MM.1S (cell line): ENCODE results near the gene ACER2.

Experiments
- DNase-seq: peaks from one replicate; pipeline ENCODE4 v3.0.0-alpha.2; 2015
- H2AFZ ChIP-seq: fragments of 300-600 bp; sonication (generic); 2 replicates; pipeline ENCODE4 v1.6.0; 2016; ENCODE audit warnings: antibody characterized with exemption, low read length
- H3F3A ChIP-seq: fragments of 300-600 bp; sonication (generic); 2 replicates; pipeline ENCODE4 v1.6.1; 2016; ENCODE audit warnings: mild to moderate bottlenecking, antibody characterized with exemption, low read length, moderate library complexity, mixed read lengths; ENCODE audit not compliant: insufficient read depth
- H3K27ac ChIP-seq: fragments of 300-600 bp; sonication (generic); 2 replicates; pipeline ENCODE4 v1.5.1; 2016; ENCODE audit warnings: mild to moderate bottlenecking, low read length
- H3K27me3 ChIP-seq: fragments of 300-600 bp; sonication (generic); replicated peaks from 2 replicates; pipeline ENCODE4 v1.6.0; 2016; ENCODE audit warnings: low read length; ENCODE audit not compliant: insufficient read depth
- H3K36me3 ChIP-seq: fragments of 300-600 bp; sonication (generic); replicated peaks from 2 replicates; pipeline ENCODE4 v1.6.1; 2016; ENCODE audit warnings: mild to moderate bottlenecking, low read length, mixed read lengths; ENCODE audit not compliant: insufficient read depth
- H3K4me1 ChIP-seq: fragments of 300-600 bp; sonication (generic); 2 replicates; pipeline ENCODE4 v1.6.1; 2016; ENCODE audit warnings: low read length, mixed read lengths
- H3K4me2 ChIP-seq: fragments of 300-600 bp; sonication (generic); 2 replicates; pipeline ENCODE4 v1.6.0; 2016; ENCODE audit warnings: low read depth, low read length
- H3K4me3 ChIP-seq: fragments of 300-600 bp; sonication (generic); 2 replicates; pipeline ENCODE4 v1.5.1; 2016; ENCODE audit warnings: low read length, mixed read lengths
- H3K79me2 ChIP-seq: fragments of 300-600 bp; sonication (generic); 2 replicates; pipeline ENCODE4 v1.6.1; 2016; ENCODE audit warnings: mixed run types, low read length, mixed read lengths
- H3K9ac ChIP-seq: fragments of 300-600 bp; sonication (generic); 2 replicates; pipeline ENCODE4 v1.6.1; 2016; ENCODE audit warnings: low read length, mixed read lengths
- H3K9me2 ChIP-seq: fragments of 300-600 bp; sonication (generic); replicated peaks from 2 replicates; pipeline ENCODE4 v1.6.1; 2016; ENCODE audit warnings: mild to moderate bottlenecking, low read length, mixed read lengths; ENCODE audit not compliant: insufficient read depth
- H3K9me3 ChIP-seq: fragments of 300-600 bp; sonication (generic); replicated peaks from 2 replicates; pipeline ENCODE4 v1.6.1; 2016; ENCODE audit warnings: mild to moderate bottlenecking, low read length, mixed read lengths; ENCODE audit not compliant: insufficient read depth
- H4K20me1 ChIP-seq: fragments of 300-600 bp; sonication (generic); 2 replicates; pipeline ENCODE4 v1.6.1; 2016; ENCODE audit warnings: mild to moderate bottlenecking, low read length, moderate library complexity, mixed read lengths; ENCODE audit not compliant: insufficient read depth
- CTCF ChIP-seq: fragments of 300-600 bp; sonication (generic); IDR thresholded peaks from 2 replicates; pipeline ENCODE4 v1.5.1; 2016; ENCODE audit warnings: antibody characterized with exemption, low read length, mixed read lengths
- EZH2 ChIP-seq: fragments of 300-600 bp; sonication (generic); optimal IDR thresholded peaks from 2 replicates; pipeline ENCODE3; 2017; ENCODE audit warnings: low read depth, mild to moderate bottlenecking, antibody characterized with exemption, low read length, mixed read lengths
- EZH2phosphoT487 ChIP-seq: fragments of 300-600 bp; sonication (generic); IDR thresholded peaks from 2 replicates; pipeline ENCODE4 v1.6.1; 2018; ENCODE audit warnings: antibody characterized with exemption, low read length

The ACER2 gene

GRCh38 chr9:19460243-19460642 lies 51.4 kb downstream of the ACER2 start:
- Histone ChIP-seq H4K20me1 (no peaks in the 10 kb centered on the region), H3F3A (no peaks in the 10 kb centered on the region), H3K9me3 (no peaks in the 10 kb centered on the region), H3K27ac (no peak overlapping the region), H3K36me3 (no peaks in the 10 kb centered on the region), H2AFZ (no peak overlapping the region), H3K9ac (no peak overlapping the region), H3K4me2 (no peak overlapping the region), H3K27me3 (no peaks in the 10 kb centered on the region), H3K9me2 (no peaks in the 10 kb centered on the region), H3K4me3 (no peak overlapping the region), H3K4me1 (no peaks in the 10 kb centered on the region), H3K79me2 (no peaks in the 10 kb centered on the region)
- no peak for DNase-seq
- TF ChIP-seq EZH2 (no peak), EZH2phosphoT487 (no peak)

- H3K4me3 ChIP-seq = no peak overlapping the region
- H3K36me3 ChIP-seq = no peaks in the 10 kb centered on the region
- H4K20me1 ChIP-seq = no peaks in the 10 kb centered on the region
- DNase-seq = no peak
- no peaks in the 10 kb centered on the region for H3K79me2 ChIP-seq
- no peaks in the 10 kb centered on the region for H3K4me1 ChIP-seq
- H2AFZ ChIP-seq = no peak overlapping the region
- no peaks in the 10 kb centered on the region for H3K9me3 ChIP-seq
- no peaks in the 10 kb centered on the region for H3K9me2 ChIP-seq
- TF ChIP-seq CTCF (no peak), EZH2 (no peak), EZH2phosphoT487 (no peak)
- H3K27me3 ChIP-seq = no peaks in the 10 kb centered on the region
- no peak overlapping the region for H3K27ac ChIP-seq
- H3K9ac ChIP-seq = no peak overlapping the region
- no peak overlapping the region for H3K4me2 ChIP-seq
- H3F3A ChIP-seq = no peaks in the 10 kb centered on the region
Observed at GRCh38 chr9:19461135-19461534, 52.3 kb downstream of the ACER2 start.

GRCh38 chr9:19464061-19464763 lies 55.4 kb downstream of the ACER2 start:
- peak overlapping the region; percentile 63; the same call in 1 of the 2 replicates for H2AFZ ChIP-seq
- no peak for TF ChIP-seq CTCF
- TF ChIP-seq EZH2phosphoT487 = no peak
- no peak for TF ChIP-seq EZH2
- no peaks in the 10 kb centered on the region for H3K9me3 ChIP-seq
- 0 out of 2 replicates have a peak overlapping the region, but pooled peaks have one; percentile 20 for H3K4me3 ChIP-seq
- H3K27me3 ChIP-seq = no peaks in the 10 kb centered on the region
- no peaks in the 10 kb centered on the region for H3K36me3 ChIP-seq
- no peak for DNase-seq
- H3F3A ChIP-seq = no peaks in the 10 kb centered on the region
- no peaks in the 10 kb centered on the region for H4K20me1 ChIP-seq
- H3K9me2 ChIP-seq = no peaks in the 10 kb centered on the region
- H3K79me2 ChIP-seq = no peaks in the 10 kb centered on the region
- no peak overlapping the region; the same call in 1 of the 2 replicates for H3K9ac ChIP-seq
- H3K27ac ChIP-seq = no peak overlapping the region
- H3K4me2 ChIP-seq = peak overlapping the region; percentile 60; the same call in 1 of the 2 replicates
- no peaks in the 10 kb centered on the region for H3K4me1 ChIP-seq
